Activated CD4-positive, CD25-positive, alpha-beta regulatory T cell (primary cell): ENCODE results near the gene CYB5B.

Experiments
- DNase-seq, 4 experiments: peaks; one replicate each; lab custom pipeline; 2025; lab: John Stamatoyannopoulos, UW

The CYB5B gene

GRCh38 chr16:69424053-69424934 is at the start of gene CYB5B:
TSS of gene CYB5B (plus strand) at chr16:69424619. CDS start at chr16:69424684, 65 bp downstream.
- peak; percentile 83 to 90 (median 87) for DNase-seq

- no peak for DNase-seq
Measured at GRCh38 chr16:69376393-69377059, 47.9 kb upstream of the CYB5B start.

- no peak for DNase-seq
Measured at GRCh38 chr16:69378036-69378435, 46.4 kb upstream of the CYB5B start.

GRCh38 chr16:69378760-69379159 is 45.7 kb upstream of the CYB5B start:
- no peak for DNase-seq

GRCh38 chr16:69381231-69381630 is 43.2 kb upstream of the CYB5B start:
- no peak for DNase-seq

GRCh38 chr16:69382421-69382820 is 42.0 kb upstream of the CYB5B start:
- no peak for DNase-seq

- no peak for DNase-seq
Measured at GRCh38 chr16:69384974-69385373, 39.4 kb upstream of the CYB5B start.

- no peak for DNase-seq
Measured at GRCh38 chr16:69386596-69386995, 37.8 kb upstream of the CYB5B start.

- no peak for DNase-seq
Measured at GRCh38 chr16:69393898-69394849, 30.2 kb upstream of the CYB5B start.

GRCh38 chr16:69395859-69396186 is 28.6 kb upstream of the CYB5B start:
- no peak for DNase-seq

- peak; percentile 28 to 61 (median 38) for DNase-seq
Measured at GRCh38 chr16:69396187-69397061, 28.0 kb upstream of the CYB5B start.

GRCh38 chr16:69397821-69398521 is 26.4 kb upstream of the CYB5B start:
- DNase-seq, result no peak

GRCh38 chr16:69399361-69399760 is 25.1 kb upstream of the CYB5B start:
- no peak for DNase-seq

GRCh38 chr16:69402439-69402838 is 22.0 kb upstream of the CYB5B start:
- no peak for DNase-seq

GRCh38 chr16:69404275-69404805 is 20.1 kb upstream of the CYB5B start:
- DNase-seq, result no peak

GRCh38 chr16:69405326-69405725 is 19.1 kb upstream of the CYB5B start:
- DNase-seq, result no peak

- DNase-seq, result no peak
Measured at GRCh38 chr16:69405757-69406156, 18.7 kb upstream of the CYB5B start.

GRCh38 chr16:69406780-69407331 is 17.6 kb upstream of the CYB5B start:
- DNase-seq, result no peak

GRCh38 chr16:69407702-69408323 is 16.6 kb upstream of the CYB5B start:
- DNase-seq, result no peak

- no peak for DNase-seq
Measured at GRCh38 chr16:69408475-69408874, 15.9 kb upstream of the CYB5B start.
